ENCODE results near the gene RAB20. TPM values are rescaled to one million over a fixed set of nuclear protein-coding genes. Genes with fewer than 3 reads are reported as not detected.

RAB20 gene
- total and polyA plus RNA-seq, 4 donors, result 9.8 to 36.9 (median 25.2) TPM

- H3K36me3 ChIP-seq (ENCODE audit: control insufficient read depth in 4 of 4, insufficient read depth in 3 of 4, low read depth in 1 of 4, low read length in 3 of 4), result peaks cover 0 to 2% (median 0%) of the 10 kb centered on the region in 4 donors
- DNase-seq (ENCODE audit: low spot score), result no peak
- H3K9me3 ChIP-seq (ENCODE audit: control insufficient read depth in 4 of 4, low read length in 3 of 4), result no peaks in the 10 kb centered on the region
- TF ChIP-seq FOXA1 (IDR thresholded peaks at IDR 0.05) (no peak), HNF4A (conservative IDR thresholded peaks at IDR 0.05) (no peak), YY1 (IDR thresholded peaks at IDR 0.05) (no peak), FOXA2 (IDR thresholded peaks at IDR 0.05) (no peak), ATF3 (IDR thresholded peaks at IDR 0.05) (no peak), RXRA (IDR thresholded peaks at IDR 0.05) (no peak), ZBTB33 (IDR thresholded peaks at IDR 0.05) (no peak), GABPA (IDR thresholded peaks at IDR 0.05 in 1 of 2, conservative IDR thresholded peaks at IDR 0.05 in 1 of 2) (no peak), EGR1 (IDR thresholded peaks at IDR 0.05; ENCODE audit: low read depth in 2 of 2) (no peak), RAD21 (IDR thresholded peaks at IDR 0.05) (no peak), TAF1 (conservative IDR thresholded peaks at IDR 0.05) (no peak), JUND (IDR thresholded peaks at IDR 0.05) (no peak), NR2F2 (IDR thresholded peaks at IDR 0.05) (no peak)
- TF ChIP-seq, protein P1, sequence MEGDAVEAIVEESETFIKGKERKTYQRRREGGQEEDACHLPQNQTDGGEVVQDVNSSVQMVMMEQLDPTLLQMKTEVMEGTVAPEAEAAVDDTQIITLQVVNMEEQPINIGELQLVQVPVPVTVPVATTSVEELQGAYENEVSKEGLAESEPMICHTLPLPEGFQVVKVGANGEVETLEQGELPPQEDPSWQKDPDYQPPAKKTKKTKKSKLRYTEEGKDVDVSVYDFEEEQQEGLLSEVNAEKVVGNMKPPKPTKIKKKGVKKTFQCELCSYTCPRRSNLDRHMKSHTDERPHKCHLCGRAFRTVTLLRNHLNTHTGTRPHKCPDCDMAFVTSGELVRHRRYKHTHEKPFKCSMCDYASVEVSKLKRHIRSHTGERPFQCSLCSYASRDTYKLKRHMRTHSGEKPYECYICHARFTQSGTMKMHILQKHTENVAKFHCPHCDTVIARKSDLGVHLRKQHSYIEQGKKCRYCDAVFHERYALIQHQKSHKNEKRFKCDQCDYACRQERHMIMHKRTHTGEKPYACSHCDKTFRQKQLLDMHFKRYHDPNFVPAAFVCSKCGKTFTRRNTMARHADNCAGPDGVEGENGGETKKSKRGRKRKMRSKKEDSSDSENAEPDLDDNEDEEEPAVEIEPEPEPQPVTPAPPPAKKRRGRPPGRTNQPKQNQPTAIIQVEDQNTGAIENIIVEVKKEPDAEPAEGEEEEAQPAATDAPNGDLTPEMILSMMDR (IDR thresholded peaks at IDR 0.05; ENCODE audit: low read depth, low read length, missing input control), result no peak
- TF ChIP-seq, protein P2, sequence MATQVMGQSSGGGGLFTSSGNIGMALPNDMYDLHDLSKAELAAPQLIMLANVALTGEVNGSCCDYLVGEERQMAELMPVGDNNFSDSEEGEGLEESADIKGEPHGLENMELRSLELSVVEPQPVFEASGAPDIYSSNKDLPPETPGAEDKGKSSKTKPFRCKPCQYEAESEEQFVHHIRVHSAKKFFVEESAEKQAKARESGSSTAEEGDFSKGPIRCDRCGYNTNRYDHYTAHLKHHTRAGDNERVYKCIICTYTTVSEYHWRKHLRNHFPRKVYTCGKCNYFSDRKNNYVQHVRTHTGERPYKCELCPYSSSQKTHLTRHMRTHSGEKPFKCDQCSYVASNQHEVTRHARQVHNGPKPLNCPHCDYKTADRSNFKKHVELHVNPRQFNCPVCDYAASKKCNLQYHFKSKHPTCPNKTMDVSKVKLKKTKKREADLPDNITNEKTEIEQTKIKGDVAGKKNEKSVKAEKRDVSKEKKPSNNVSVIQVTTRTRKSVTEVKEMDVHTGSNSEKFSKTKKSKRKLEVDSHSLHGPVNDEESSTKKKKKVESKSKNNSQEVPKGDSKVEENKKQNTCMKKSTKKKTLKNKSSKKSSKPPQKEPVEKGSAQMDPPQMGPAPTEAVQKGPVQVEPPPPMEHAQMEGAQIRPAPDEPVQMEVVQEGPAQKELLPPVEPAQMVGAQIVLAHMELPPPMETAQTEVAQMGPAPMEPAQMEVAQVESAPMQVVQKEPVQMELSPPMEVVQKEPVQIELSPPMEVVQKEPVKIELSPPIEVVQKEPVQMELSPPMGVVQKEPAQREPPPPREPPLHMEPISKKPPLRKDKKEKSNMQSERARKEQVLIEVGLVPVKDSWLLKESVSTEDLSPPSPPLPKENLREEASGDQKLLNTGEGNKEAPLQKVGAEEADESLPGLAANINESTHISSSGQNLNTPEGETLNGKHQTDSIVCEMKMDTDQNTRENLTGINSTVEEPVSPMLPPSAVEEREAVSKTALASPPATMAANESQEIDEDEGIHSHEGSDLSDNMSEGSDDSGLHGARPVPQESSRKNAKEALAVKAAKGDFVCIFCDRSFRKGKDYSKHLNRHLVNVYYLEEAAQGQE (IDR thresholded peaks at IDR 0.05), result no peak
- H3K9ac ChIP-seq (ENCODE audit: low read depth in 1 of 2, low read length in 2 of 2), result no peak overlapping the region
- H3K4me3 ChIP-seq (ENCODE audit: low read depth in 1 of 3, low read length in 3 of 3), result no peak overlapping the region
- no peaks in the 10 kb centered on the region for H3K27me3 ChIP-seq (ENCODE audit: control insufficient read depth in 4 of 4, insufficient read depth in 4 of 4, low read length in 3 of 4)
- no peak overlapping the region for H3K27ac ChIP-seq (ENCODE audit: low read depth in 1 of 2, low read length in 2 of 2)
- H3K4me1 ChIP-seq (ENCODE audit: control insufficient read depth in 4 of 4, insufficient read depth in 4 of 4, low read length in 3 of 4), result peaks cover 0 to 5% (median 0%) of the 10 kb centered on the region in 4 donors
- WGBS, result 91% methylated on average over 9 of the region's 9 CpGs
Observed at GRCh38 chr13:110475117-110475516, 86.4 kb downstream of the RAB20 start.

DNA sequence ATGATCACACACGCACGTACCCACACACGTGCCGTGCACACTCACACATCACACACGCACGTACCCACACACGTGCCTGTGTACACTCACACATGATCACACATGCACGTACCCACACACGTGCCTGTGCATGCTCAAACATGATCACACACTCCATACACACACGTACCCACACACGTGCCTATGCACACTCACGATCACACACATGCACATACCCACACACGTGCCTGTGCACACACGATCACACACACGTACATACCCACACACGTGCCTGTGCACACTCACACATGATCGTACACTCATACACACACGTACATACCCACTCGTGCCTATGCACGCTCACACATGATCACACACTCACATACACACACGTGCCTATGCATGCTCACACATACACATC, 86.8 kb downstream of the RAB20 start:
- H3K4me3 ChIP-seq (ENCODE audit: low read depth in 1 of 3, low read length in 3 of 3), result no peak overlapping the region
- no peaks in the 10 kb centered on the region for H3K9me3 ChIP-seq (ENCODE audit: control insufficient read depth in 4 of 4, low read length in 3 of 4)
- peaks cover 0 to 5% (median 0%) of the 10 kb centered on the region in 4 donors for H3K4me1 ChIP-seq (ENCODE audit: control insufficient read depth in 4 of 4, insufficient read depth in 4 of 4, low read length in 3 of 4)
- 93% methylated on average over 21 of the region's 21 CpGs for WGBS
- H3K27ac ChIP-seq (ENCODE audit: low read depth in 1 of 2, low read length in 2 of 2), result no peak overlapping the region
- H3K9ac ChIP-seq (ENCODE audit: low read depth in 1 of 2, low read length in 2 of 2), result no peak overlapping the region
- H3K27me3 ChIP-seq (ENCODE audit: control insufficient read depth in 4 of 4, insufficient read depth in 4 of 4, low read length in 3 of 4), result no peaks in the 10 kb centered on the region
- DNase-seq (ENCODE audit: low spot score), result no peak
- TF ChIP-seq RXRA (IDR thresholded peaks at IDR 0.05) (no peak), RAD21 (IDR thresholded peaks at IDR 0.05) (no peak), JUND (IDR thresholded peaks at IDR 0.05) (no peak)
- H3K36me3 ChIP-seq (ENCODE audit: control insufficient read depth in 4 of 4, insufficient read depth in 3 of 4, low read depth in 1 of 4, low read length in 3 of 4), result peaks cover 0 to 2% (median 0%) of the 10 kb centered on the region in 4 donors

Other genes starting within 250 kb of the RAB20 start
- 10 to 100 TPM; 19.0 to 34.1 TPM for gene NAXD, start 53.8 kb upstream of the RAB20 start, total RNA-seq
- gene NAXD, start 53.8 kb upstream of the RAB20 start, polyA plus RNA-seq, result 10 to 100 TPM; 21.2 to 40.5 TPM
- 10 to 100 TPM; 28.6 to 32.3 TPM for gene CARS2, start 144.4 kb upstream of the RAB20 start, total RNA-seq
- 10 to 100 TPM; 30.5 to 44.0 TPM for gene CARS2, start 144.4 kb upstream of the RAB20 start, polyA plus RNA-seq
- gene ING1, start 152.0 kb upstream of the RAB20 start, total RNA-seq, result 10 to 100 TPM in 1 of 2 donors, 1 to 10 TPM in 1; 7.5 to 14.1 TPM
- gene ING1, start 152.0 kb upstream of the RAB20 start, polyA plus RNA-seq, result 10 to 100 TPM in 1 of 2 donors, 1 to 10 TPM in 1; 8.0 to 10.1 TPM

Measured in liver (tissue), 9 donors.